Activated B cell treated with CpG ODN at 0.5 μM for 24 hours (primary cell): Measurements from ENCODE around the gene OSTF1. TPM values are rescaled to one million over a fixed set of nuclear protein-coding genes. Genes with fewer than 3 reads are reported as not detected.

Experiments
- ATAC-seq: fragments of 200-7000 bp; cut with Tn5 transposase; one replicate; pipeline ENCODE4 v1.10.0; 2021; ENCODE audit warnings: low read depth, mild to moderate bottlenecking, moderate library complexity
- CTCF ChIA-PET: fragments of 350-600 bp; sonication (Branson Sonifier 250); formaldehyde crosslinking; loops from one replicate; lab custom pipeline; 2021; ENCODE audit warnings: antibody characterized with exemption; lab: Charles Lee
- POLR2A ChIA-PET: fragments of 350-600 bp; sonication (Branson Sonifier 250); formaldehyde crosslinking; loops from one replicate; lab custom pipeline; 2021; ENCODE audit warnings: antibody characterized with exemption; lab: Charles Lee
- DNase-seq: peaks from one replicate; pipeline ENCODE4 v3.0.0; 2022
- H3K27ac Mint-ChIP-seq: one replicate; pipeline ENCODE4 v1.8.0; 2020; ENCODE audit warnings: mixed read lengths
- H3K27me3 Mint-ChIP-seq: one replicate; pipeline ENCODE4 v1.8.0; 2021; ENCODE audit warnings: mixed read lengths
- H3K36me3 Mint-ChIP-seq: one replicate; pipeline ENCODE4 v1.8.0; 2021; ENCODE audit warnings: low read depth, mixed read lengths
- H3K4me1 Mint-ChIP-seq: one replicate; pipeline ENCODE4 v1.8.0; 2021; ENCODE audit warnings: mixed read lengths
- H3K4me3 Mint-ChIP-seq: one replicate; pipeline ENCODE4 v1.8.0; 2020; ENCODE audit warnings: mild to moderate bottlenecking, mixed read lengths
- H3K9me3 Mint-ChIP-seq: one replicate; pipeline ENCODE4 v1.8.0; 2020; ENCODE audit warnings: mixed read lengths
- CTCF ChIP-seq: fragments of 200-600 bp; IDR thresholded peaks from one replicate; pipeline ENCODE4 v1.8.0; 2022; ENCODE audit warnings: antibody characterized with exemption, mild to moderate bottlenecking
- intact Hi-C: fragments of 100-400 bp; cut with micrococcal nuclease; formaldehyde crosslinking; loops from one replicate; pipeline ENCODE4 v1.15.1; 2024
- total RNA-seq: library from RNA; stranded (reverse); gene quantifications from 2 replicates; pipeline ENCODE4 v1.2.3, GENCODE V29; 2022

The OSTF1 gene
- total RNA-seq, 1 donor from 2014 or later = 59.7 TPM

GRCh38 chr9:75104607-75105006 lies 16.3 kb downstream of the OSTF1 start:
- ChIA-PET CTCF (no interaction called here), POLR2A (no interaction called here)
- intact Hi-C loops = no loop called here
- peaks cover 38% of the 10 kb centered on the region for H3K36me3 Mint-ChIP-seq
- H3K4me3 Mint-ChIP-seq = no peak overlapping the region
- no peaks in the 10 kb centered on the region for H3K9me3 Mint-ChIP-seq
- ATAC-seq (no peak), DNase-seq (no peak)
- no peak overlapping the region for H3K27ac Mint-ChIP-seq
- H3K27me3 Mint-ChIP-seq = no peaks in the 10 kb centered on the region
- no peak for TF ChIP-seq CTCF
- H3K4me1 Mint-ChIP-seq = peaks cover 35% of the 10 kb centered on the region

- peak overlapping the region; percentile 7 for H3K27ac Mint-ChIP-seq
- TF ChIP-seq CTCF = no peak
Observed at GRCh38 chr9:75105019-75105540, 16.8 kb downstream of the OSTF1 start.

GRCh38 chr9:75105841-75106240 lies 17.5 kb downstream of the OSTF1 start:
- ChIA-PET CTCF (no interaction called here), POLR2A (interaction anchor here (0.6 kb wide), 1 partner anchor 339 kb away, joined by 4 read pairs; no protein-coding TSS in a partner anchor)
- ATAC-seq (no peak), DNase-seq (no peak)
- no peaks in the 10 kb centered on the region for H3K9me3 Mint-ChIP-seq
- peaks cover 44% of the 10 kb centered on the region for H3K4me1 Mint-ChIP-seq
- no peaks in the 10 kb centered on the region for H3K27me3 Mint-ChIP-seq
- intact Hi-C loops = no loop called here
- no peak for TF ChIP-seq CTCF
- peaks cover 40% of the 10 kb centered on the region for H3K36me3 Mint-ChIP-seq
- no peak overlapping the region for H3K27ac Mint-ChIP-seq
- no peak overlapping the region for H3K4me3 Mint-ChIP-seq

More at GRCh38 chr9:75105019-75105540, 16.8 kb downstream of the OSTF1 start:
- H3K36me3 Mint-ChIP-seq = peaks cover 38% of the 10 kb centered on the region
- POLR2A ChIA-PET = no interaction called here
- CTCF ChIA-PET = no interaction called here
- H3K27me3 Mint-ChIP-seq = no peaks in the 10 kb centered on the region
- ATAC-seq (no peak), DNase-seq (no peak)
- H3K4me3 Mint-ChIP-seq = no peak overlapping the region
- intact Hi-C loops = no loop called here
- peaks cover 38% of the 10 kb centered on the region for H3K4me1 Mint-ChIP-seq
- H3K9me3 Mint-ChIP-seq = no peaks in the 10 kb centered on the region

- TF ChIP-seq CTCF = no peak
- ChIA-PET POLR2A (interaction anchor here (0.6 kb wide), 1 partner anchor 156 kb away, joined by 6 read pairs; no protein-coding TSS in a partner anchor), CTCF (no interaction called here)
- DNase-seq = no peak
- Mint-ChIP-seq H3K27me3 (no peaks in the 10 kb centered on the region), H3K9me3 (no peaks in the 10 kb centered on the region), H3K4me3 (no peak overlapping the region), H3K36me3 (peaks cover 36% of the 10 kb centered on the region), H3K27ac (no peak overlapping the region), H3K4me1 (peaks cover 48% of the 10 kb centered on the region)
- no peak for ATAC-seq
- intact Hi-C loops = no loop called here
Observed at GRCh38 chr9:75106857-75107256, 18.5 kb downstream of the OSTF1 start.

- intact Hi-C loops = no loop called here
Observed at GRCh38 chr9:75108571-75108970, 20.3 kb downstream of the OSTF1 start.

More at GRCh38 chr9:75108571-75108970, 20.3 kb downstream of the OSTF1 start:
- ATAC-seq = no peak
- Mint-ChIP-seq H3K4me3 (no peak overlapping the region), H3K27ac (peak overlapping the region; percentile 13), H3K36me3 (peaks cover 24% of the 10 kb centered on the region), H3K9me3 (no peaks in the 10 kb centered on the region), H3K4me1 (peaks cover 57% of the 10 kb centered on the region), H3K27me3 (no peaks in the 10 kb centered on the region)
- POLR2A ChIA-PET = no interaction called here
- CTCF ChIA-PET = no interaction called here
- DNase-seq = no peak
- TF ChIP-seq CTCF = no peak
